Measurements from ENCODE around the gene DISC1.
"Not testable (repeated sequence)": the region's sequence is repeated elsewhere in the genome, so short reads cannot be mapped to it uniquely, and the experiment has no call there.

DISC1 gene

GRCh38 chr1:231893400-231894102 is 267.0 kb downstream of the DISC1 start:
- no peak for DNase-seq (ENCODE audit: low read depth)

- no peak for DNase-seq (ENCODE audit: low read depth)
Observed at GRCh38 chr1:231896806-231897205, 270.2 kb downstream of the DISC1 start.

- DNase-seq (ENCODE audit: low read depth) = no peak
Observed at GRCh38 chr1:231899046-231899445, 272.5 kb downstream of the DISC1 start.

GRCh38 chr1:231899713-231900435 is 273.3 kb downstream of the DISC1 start:
- no peak for DNase-seq (ENCODE audit: low read depth)

- DNase-seq (ENCODE audit: low read depth) = no peak
Observed at GRCh38 chr1:231903586-231904081, 277.0 kb downstream of the DISC1 start.

- not testable (repeated sequence) for DNase-seq (ENCODE audit: low read depth)
Observed at GRCh38 chr1:231907310-231907709, 280.7 kb downstream of the DISC1 start.

- DNase-seq (ENCODE audit: low read depth) = no peak
Observed at GRCh38 chr1:231913493-231913892, 286.9 kb downstream of the DISC1 start.

GRCh38 chr1:231918239-231919015 is 291.8 kb downstream of the DISC1 start:
- no peak for DNase-seq (ENCODE audit: low read depth)

GRCh38 chr1:231919239-231919885 is 292.8 kb downstream of the DISC1 start:
- DNase-seq (ENCODE audit: low read depth) = no peak

- DNase-seq (ENCODE audit: low read depth) = no peak
Observed at GRCh38 chr1:231919886-231920285, 293.3 kb downstream of the DISC1 start.

- DNase-seq (ENCODE audit: low read depth) = no peak
Observed at GRCh38 chr1:231921646-231922345, 295.2 kb downstream of the DISC1 start.

- no peak for DNase-seq (ENCODE audit: low read depth)
Observed at GRCh38 chr1:231923491-231924041, 297.0 kb downstream of the DISC1 start.

GRCh38 chr1:231924180-231924579 is 297.6 kb downstream of the DISC1 start:
- no peak for DNase-seq (ENCODE audit: low read depth)

GRCh38 chr1:231925864-231926263 is 299.3 kb downstream of the DISC1 start:
- DNase-seq (ENCODE audit: low read depth) = no peak

- DNase-seq (ENCODE audit: low read depth) = no peak
Observed at GRCh38 chr1:231926340-231926739, 299.8 kb downstream of the DISC1 start.

GRCh38 chr1:231926933-231927332 is 300.3 kb downstream of the DISC1 start:
- DNase-seq (ENCODE audit: low read depth) = no peak

- DNase-seq (ENCODE audit: low read depth) = no peak
Observed at GRCh38 chr1:231927431-231927830, 300.8 kb downstream of the DISC1 start.

- no peak for DNase-seq (ENCODE audit: low read depth)
Observed at GRCh38 chr1:231929311-231929710, 302.7 kb downstream of the DISC1 start.

- DNase-seq (ENCODE audit: low read depth) = no peak
Observed at GRCh38 chr1:231930257-231930947, 303.8 kb downstream of the DISC1 start.

- no peak for DNase-seq (ENCODE audit: low read depth)
Observed at GRCh38 chr1:231931146-231931545, 304.6 kb downstream of the DISC1 start.
